H1 (cell line): ENCODE data around the gene MACROD1. TPM values are rescaled to one million over a fixed set of nuclear protein-coding genes. Genes with fewer than 3 reads are reported as not detected.

ENCODE experiments used
- ATF2 ChIP-seq: IDR thresholded peaks from 2 replicates; pipeline ENCODE4 v1.6.1; 2012; ENCODE audit warnings: low read length, inconsistent platforms
- CBX5 ChIP-seq: fragments of 300-800, 300-1000 bp; sonication (generic); IDR thresholded peaks from 2 replicates; pipeline ENCODE4 v1.7.1; 2016; ENCODE audit warnings: antibody characterized with exemption, low read length, low read depth
- CHD1 ChIP-seq: IDR thresholded peaks from 2 replicates; pipeline ENCODE4 v1.6.1; 2012; ENCODE audit warnings: low read depth, low read length, improper control_type of control experiment
- CHD2 ChIP-seq: IDR thresholded peaks from 2 replicates; pipeline ENCODE4 v1.6.1; 2012; ENCODE audit warnings: low read length, improper control_type of control experiment
- HDAC6 ChIP-seq: IDR thresholded peaks from one replicate; pipeline ENCODE4 v1.7.1; 2012; ENCODE audit warnings: low read depth, mild to moderate bottlenecking, inconsistent platforms, low read length, moderate library complexity
- POU5F1 ChIP-seq: IDR thresholded peaks from 2 replicates; pipeline ENCODE4 v1.6.1; 2011; ENCODE audit warnings: low read depth, mild to moderate bottlenecking, low read length, moderate library complexity
- RXRA ChIP-seq: IDR thresholded peaks from 2 replicates; pipeline ENCODE4 v1.6.1; 2011; ENCODE audit warnings: low read depth, mild to moderate bottlenecking, low read length, moderate library complexity; ENCODE audit not compliant: insufficient read depth
- SIRT6 ChIP-seq: IDR thresholded peaks from one replicate; pipeline ENCODE4 v1.7.1; 2012; ENCODE audit warnings: low read length, inconsistent platforms
- polyA plus RNA-seq, 7 experiments: library from polyadenylated mRNA; depleted of rRNA in 3 of 7; stranded (reverse) in 5 of 7; unstranded in 2 of 7; fragments of >200 nt in 5 of 7; fragments of 200-250 nt in 2 of 7; gene quantifications; 1 replicate in 5 of 7; 2 replicates in 1 of 7; 4 replicates in 1 of 7; pipeline versions ENCODE4 v1.2.1 to v1.2.3, GENCODE V29; 2011 to 2013; ENCODE audit warnings: missing spikeins in 2 of 7, mixed read lengths in 2 of 7
- total RNA-seq: library from RNA; stranded (reverse); fragmentation: NEBNext Ultra II Directional; extraction: Animal tissue kit (Norgen Biotek cat#: 25700); gene quantifications from 2 replicates; pipeline ENCODE4 v1.2.1, GENCODE V29; 2021
- TF ChIP-seq, protein P1 (sequence below): IDR thresholded peaks from 2 replicates; pipeline ENCODE4 v1.6.1; 2012; ENCODE audit warnings: inconsistent platforms

The MACROD1 gene
- total and polyA plus RNA-seq, 2 of the 8 experiments (the other 6 are each of a cell fraction or from before 2014, with no cell fraction given), result 19.5 to 34.1 TPM

DNA sequence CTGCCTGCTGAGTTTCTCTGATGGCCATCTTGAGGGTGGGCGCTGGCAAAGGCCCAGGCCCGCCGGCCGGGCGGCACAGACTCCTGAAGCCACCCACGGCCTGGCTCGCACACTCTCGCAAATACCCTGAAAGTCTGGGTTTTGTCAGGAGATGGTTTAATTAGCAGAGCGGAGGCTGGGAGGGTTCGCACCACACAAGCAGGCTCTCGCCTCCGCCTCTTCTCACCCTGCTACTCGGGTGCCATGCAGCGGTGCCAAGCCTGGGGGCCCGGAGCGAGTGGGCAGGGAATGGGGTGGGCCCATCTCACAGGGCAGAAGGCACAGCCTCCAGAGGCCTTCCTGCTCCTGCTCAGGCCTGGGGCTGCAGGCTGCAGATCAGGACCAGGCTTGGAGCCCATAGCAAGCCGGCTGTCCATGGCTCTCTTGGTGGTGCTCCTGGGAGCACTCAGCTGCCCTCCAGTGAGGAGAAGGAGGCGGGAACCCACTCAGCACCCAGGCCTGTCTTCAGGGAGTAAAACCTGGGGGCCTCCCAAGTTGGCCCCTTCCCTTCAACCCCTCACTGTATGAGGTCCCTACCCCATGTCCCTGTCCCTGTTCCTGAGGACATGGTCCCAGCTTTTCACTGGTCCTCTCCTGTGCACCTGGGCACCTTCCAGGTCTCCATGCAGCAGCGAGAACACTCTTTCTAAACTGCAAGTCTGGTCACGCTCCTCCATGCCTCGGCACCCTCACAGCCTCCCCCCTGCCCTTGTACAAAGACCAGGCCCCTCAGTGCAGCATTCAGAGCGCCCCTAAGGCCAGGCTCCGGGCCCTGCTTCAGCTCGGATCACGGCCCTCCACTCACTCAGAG, 68.2 kb downstream of the MACROD1 start (continued):
- TF ChIP-seq ATF2 (no peak), CHD2 (no peak), POU5F1 (no peak), RXRA (no peak), SIRT6 (no peak), HDAC6 (no peak), CBX5 (no peak), CHD1 (no peak)
- TF ChIP-seq, protein P1, sequence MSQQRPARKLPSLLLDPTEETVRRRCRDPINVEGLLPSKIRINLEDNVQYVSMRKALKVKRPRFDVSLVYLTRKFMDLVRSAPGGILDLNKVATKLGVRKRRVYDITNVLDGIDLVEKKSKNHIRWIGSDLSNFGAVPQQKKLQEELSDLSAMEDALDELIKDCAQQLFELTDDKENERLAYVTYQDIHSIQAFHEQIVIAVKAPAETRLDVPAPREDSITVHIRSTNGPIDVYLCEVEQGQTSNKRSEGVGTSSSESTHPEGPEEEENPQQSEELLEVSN, result no peak
